H1 (cell line): Measurements from ENCODE around the gene SLC11A1. TPM values are rescaled to one million over a fixed set of nuclear protein-coding genes. Genes with fewer than 3 reads are reported as not detected.

Source experiments
- CTCF ChIA-PET: fragments of 300-600 bp; sonication (Branson Sonifier 250); formaldehyde crosslinking; loops from one replicate; lab custom pipeline; 2021; ENCODE audit not compliant: partially characterized antibody; lab: Charles Lee
- POLR2A ChIA-PET: fragments of 300-600 bp; sonication (Branson Sonifier 250); formaldehyde crosslinking; loops from one replicate; lab custom pipeline; 2021; ENCODE audit warnings: inconsistent platforms; ENCODE audit not compliant: partially characterized antibody; lab: Charles Lee
- DNase-seq, 2 experiments: peaks; one replicate each; pipeline versions ENCODE4 v3.0.0 to v3.0.0-alpha.2; 2010 to 2022; ENCODE audit warnings: low spot score in 2 of 2, low read depth in 1 of 2, mixed read lengths in 1 of 2
- FAIRE-seq: peaks from 2 replicates; lab custom pipeline; 2011; peaks lifted over from hg19 to GRCh38; lab: Jason Lieb, UNC
- H2AFZ ChIP-seq: 2 replicates; pipeline ENCODE4 v1.8.1; 2012; ENCODE audit warnings: low read length, inconsistent platforms
- H2AK5ac ChIP-seq: 2 replicates; pipeline ENCODE4 v1.6.1; 2013; ENCODE audit warnings: low read depth, low read length
- H2BK120ac ChIP-seq: replicated peaks from 2 replicates; pipeline ENCODE3; 2013; ENCODE audit warnings: low read depth, low read length, inconsistent platforms
- H2BK12ac ChIP-seq: 2 replicates; pipeline ENCODE4 v1.6.1; 2013; ENCODE audit warnings: low read depth, low read length
- H2BK15ac ChIP-seq: 2 replicates; pipeline ENCODE4 v1.6.1; 2013; ENCODE audit warnings: low read length
- H2BK20ac ChIP-seq: 2 replicates; pipeline ENCODE4 v1.6.1; 2013; ENCODE audit warnings: low read length
- H2BK5ac ChIP-seq: 2 replicates; pipeline ENCODE4 v1.6.1; 2013; ENCODE audit warnings: low read depth, low read length
- H3K14ac ChIP-seq: 2 replicates; pipeline ENCODE4 v1.6.1; 2013; ENCODE audit warnings: inconsistent platforms; ENCODE audit not compliant: insufficient read length
- H3K18ac ChIP-seq: 2 replicates; pipeline ENCODE4 v1.6.1; 2013; ENCODE audit warnings: low read length; ENCODE audit errors: extremely low read depth
- H3K23ac ChIP-seq: 2 replicates; pipeline ENCODE4 v1.6.1; 2013; ENCODE audit warnings: inconsistent platforms; ENCODE audit not compliant: insufficient read length
- H3K23me2 ChIP-seq: 2 replicates; pipeline ENCODE4 v1.6.1; 2013; ENCODE audit warnings: low read depth, low read length
- H3K27ac ChIP-seq: 2 replicates; pipeline ENCODE4 v1.6.1; 2011; ENCODE audit warnings: low read depth, low read length, inconsistent platforms
- H3K27me3 ChIP-seq, 4 experiments: replicated peaks in 1 of 4; 1 replicate in 1 of 4; 2 replicates in 3 of 4; pipeline versions ENCODE4 v1.6.1 to v1.8.1; 2011 to 2013; ENCODE audit warnings: low read length in 3 of 4, mild to moderate bottlenecking in 3 of 4, inconsistent platforms in 2 of 4, mixed read lengths in 2 of 4, moderate library complexity in 1 of 4; ENCODE audit not compliant: control insufficient read depth in 3 of 4, insufficient read depth in 3 of 4; ENCODE audit errors: extremely low read depth in 1 of 4
- H3K36me3 ChIP-seq, 4 experiments: 2 replicates each; pipeline versions ENCODE4 v1.6.1 to v1.8.1; 2011 to 2013; ENCODE audit warnings: mild to moderate bottlenecking in 4 of 4, low read length in 3 of 4, moderate library complexity in 2 of 4, control low read depth in 1 of 4, inconsistent platforms in 1 of 4; ENCODE audit not compliant: insufficient read depth in 4 of 4, control insufficient read depth in 2 of 4
- H3K4ac ChIP-seq: replicated peaks from 2 replicates; pipeline ENCODE3; 2013; ENCODE audit warnings: low read length, low read depth, mixed read lengths, inconsistent platforms; ENCODE audit not compliant: insufficient read length
- H3K4me1 ChIP-seq, 4 experiments: replicated peaks in 1 of 4; 1 replicate in 1 of 4; 2 replicates in 3 of 4; pipeline versions ENCODE4 v1.6.1 to v1.8.1; 2011 to 2013; ENCODE audit warnings: low read length in 3 of 4, inconsistent platforms in 2 of 4, mixed read lengths in 1 of 4; ENCODE audit not compliant: insufficient read depth in 4 of 4, control insufficient read depth in 3 of 4
- H3K4me2 ChIP-seq, 2 experiments: 2 replicates each; pipeline versions ENCODE4 v1.6.1 to v1.8.1; 2011 to 2013; ENCODE audit warnings: low read depth in 2 of 2, low read length in 2 of 2, control low read depth in 1 of 2, inconsistent platforms in 1 of 2, mild to moderate bottlenecking in 1 of 2; ENCODE audit not compliant: insufficient read depth in 1 of 2
- H3K4me3 ChIP-seq, 4 experiments: fragments of 200-600, 300-600 bp in 1 of 4; sonication (generic), shearing (Covaris generic), sonication (Bioruptor Twin) in 1 of 4; 2 replicates each; pipeline versions ENCODE4 v1.5.1 to v1.8.1; 2011 to 2016; ENCODE audit warnings: low read length in 4 of 4, low read depth in 3 of 4, control low read depth in 2 of 4, inconsistent platforms in 2 of 4, mild to moderate bottlenecking in 2 of 4, mixed read lengths in 1 of 4, moderate library complexity in 1 of 4; ENCODE audit not compliant: insufficient read depth in 2 of 4; ENCODE audit errors: extremely low read depth in 1 of 4
- H3K56ac ChIP-seq: replicated peaks from 2 replicates; pipeline ENCODE3; 2013; ENCODE audit warnings: low read depth, mild to moderate bottlenecking, mixed read lengths, low read length, inconsistent platforms; ENCODE audit not compliant: insufficient read length
- H3K79me1 ChIP-seq: 2 replicates; pipeline ENCODE4 v1.6.1; 2013; ENCODE audit warnings: low read depth, low read length, control low read depth
- H3K79me2 ChIP-seq, 2 experiments: 2 replicates each; pipeline versions ENCODE4 v1.6.1 to v1.8.1; 2012 to 2013; ENCODE audit warnings: low read length in 2 of 2, mild to moderate bottlenecking in 2 of 2, inconsistent platforms in 1 of 2; ENCODE audit not compliant: insufficient read depth in 2 of 2, control insufficient read depth in 1 of 2
- H3K9ac ChIP-seq, 4 experiments: replicated peaks in 1 of 4; 1 replicate in 1 of 4; 2 replicates in 3 of 4; pipeline versions ENCODE4 v1.6.1 to v1.8.1; 2011 to 2013; ENCODE audit warnings: low read depth in 3 of 4, low read length in 3 of 4, control low read depth in 2 of 4, mild to moderate bottlenecking in 2 of 4, moderate library complexity in 2 of 4, inconsistent platforms in 1 of 4; ENCODE audit errors: extremely low read depth in 1 of 4
- H3K9me3 ChIP-seq, 2 experiments: 2 replicates each; pipeline versions ENCODE4 v1.6.1 to v1.8.1; 2012 to 2013; ENCODE audit warnings: mild to moderate bottlenecking in 2 of 2, moderate library complexity in 2 of 2, control low read depth in 1 of 2, inconsistent platforms in 1 of 2, low read depth in 1 of 2, low read length in 1 of 2, mixed read lengths in 1 of 2; ENCODE audit not compliant: insufficient read depth in 2 of 2
- H4K20me1 ChIP-seq, 2 experiments: replicated peaks in 1 of 2; 2 replicates each; pipeline versions ENCODE3 to v1.8.1; 2011 to 2013; ENCODE audit warnings: inconsistent platforms in 2 of 2, low read length in 2 of 2, mild to moderate bottlenecking in 1 of 2; ENCODE audit not compliant: insufficient read depth in 2 of 2, control insufficient read depth in 1 of 2
- H4K5ac ChIP-seq: 2 replicates; pipeline ENCODE4 v1.6.1; 2013; ENCODE audit warnings: low read length, low read depth, mixed read lengths, inconsistent platforms; ENCODE audit not compliant: insufficient read length
- H4K8ac ChIP-seq: 2 replicates; pipeline ENCODE4 v1.8.0; 2013; ENCODE audit warnings: mild to moderate bottlenecking, moderate library complexity, low read length, inconsistent platforms; ENCODE audit not compliant: insufficient read depth; ENCODE audit errors: extremely low read depth
- H4K91ac ChIP-seq: replicated peaks from 2 replicates; pipeline ENCODE3; 2013; ENCODE audit warnings: low read length, mixed read lengths, inconsistent platforms; ENCODE audit not compliant: insufficient read length
- BRCA1 ChIP-seq: IDR thresholded peaks from 2 replicates; pipeline ENCODE4 v1.6.1; 2012; ENCODE audit warnings: low read depth, low read length, improper control_type of control experiment
- EZH2 ChIP-seq: fragments of 200-600 bp; sonication (generic); IDR thresholded peaks from 2 replicates; pipeline ENCODE4 v1.7.1; 2012; ENCODE audit warnings: low read depth, mild to moderate bottlenecking, moderate library complexity, low read length, inconsistent platforms; ENCODE audit not compliant: severe bottlenecking
- SAP30 ChIP-seq: fragments of 300-600 bp; sonication (generic); IDR thresholded peaks from 2 replicates; pipeline ENCODE4 v1.7.1; 2012; ENCODE audit warnings: low read length, moderate library complexity, mild to moderate bottlenecking, inconsistent platforms; ENCODE audit not compliant: insufficient read depth, insufficient replicate concordance
- SIRT6 ChIP-seq: IDR thresholded peaks from one replicate; pipeline ENCODE4 v1.7.1; 2012; ENCODE audit warnings: low read length, inconsistent platforms
- SIX5 ChIP-seq: IDR thresholded peaks from 2 replicates; pipeline ENCODE4 v1.6.1; 2011; ENCODE audit warnings: mild to moderate bottlenecking, low read depth, low read length
- SP1 ChIP-seq: IDR thresholded peaks from 2 replicates; pipeline ENCODE4 v1.6.1; 2011; ENCODE audit warnings: low read depth, low read length
- WGBS, 2 experiments: shearing (Covaris generic) in 1 of 2; methylation state at CpG; one replicate each; pipeline versions ENCODE4 v1.1.6 to v1.1.7; 2013 to 2015; ENCODE audit warnings: low lambda C conversion rate in 2 of 2, mixed read lengths in 2 of 2, inconsistent platforms in 1 of 2, low coverage in 1 of 2, missing lambda C conversion rate in 1 of 2; ENCODE audit not compliant: insufficient replicate concordance in 2 of 2, insufficient coverage in 1 of 2, insufficient read length in 1 of 2; ENCODE audit errors: extremely low coverage in 1 of 2, missing lambda C conversion rate in 1 of 2; 5-methylcytosine and 5-hydroxymethylcytosine counted together
- long read RNA-seq, 2 experiments: library from RNA in 1 of 2; library from capped mRNA in 1 of 2; stranded (forward); transcript quantifications; one replicate each; pipeline ENCODE4 v2.0.0, GENCODE V29; 2021; ENCODE audit warnings: inconsistent platforms in 1 of 2
- polyA minus RNA-seq, 3 experiments: library from RNA; depleted of rRNA, polyadenylated mRNA; stranded (reverse); fragments of >200 nt; gene quantifications; 1 replicate in 2 of 3; 2 replicates in 1 of 3; pipeline ENCODE4 v1.2.3, GENCODE V29; 2011
- polyA plus RNA-seq, 7 experiments: library from polyadenylated mRNA; depleted of rRNA in 3 of 7; stranded (reverse) in 5 of 7; unstranded in 2 of 7; fragments of >200 nt in 5 of 7; fragments of 200-250 nt in 2 of 7; gene quantifications; 1 replicate in 5 of 7; 2 replicates in 1 of 7; 4 replicates in 1 of 7; pipeline versions ENCODE4 v1.2.1 to v1.2.3, GENCODE V29; 2011 to 2013; ENCODE audit warnings: missing spikeins in 2 of 7, mixed read lengths in 2 of 7
- total RNA-seq: library from RNA; stranded (reverse); fragmentation: NEBNext Ultra II Directional; extraction: Animal tissue kit (Norgen Biotek cat#: 25700); gene quantifications from 2 replicates; pipeline ENCODE4 v1.2.1, GENCODE V29; 2021
- TF ChIP-seq, protein P1 (sequence below): IDR thresholded peaks from 2 replicates; pipeline ENCODE4 v1.6.1; 2011; ENCODE audit warnings: low read depth, mild to moderate bottlenecking, low read length; ENCODE audit not compliant: insufficient read depth

Gene SLC11A1, protein sequence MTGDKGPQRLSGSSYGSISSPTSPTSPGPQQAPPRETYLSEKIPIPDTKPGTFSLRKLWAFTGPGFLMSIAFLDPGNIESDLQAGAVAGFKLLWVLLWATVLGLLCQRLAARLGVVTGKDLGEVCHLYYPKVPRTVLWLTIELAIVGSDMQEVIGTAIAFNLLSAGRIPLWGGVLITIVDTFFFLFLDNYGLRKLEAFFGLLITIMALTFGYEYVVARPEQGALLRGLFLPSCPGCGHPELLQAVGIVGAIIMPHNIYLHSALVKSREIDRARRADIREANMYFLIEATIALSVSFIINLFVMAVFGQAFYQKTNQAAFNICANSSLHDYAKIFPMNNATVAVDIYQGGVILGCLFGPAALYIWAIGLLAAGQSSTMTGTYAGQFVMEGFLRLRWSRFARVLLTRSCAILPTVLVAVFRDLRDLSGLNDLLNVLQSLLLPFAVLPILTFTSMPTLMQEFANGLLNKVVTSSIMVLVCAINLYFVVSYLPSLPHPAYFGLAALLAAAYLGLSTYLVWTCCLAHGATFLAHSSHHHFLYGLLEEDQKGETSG
- total RNA-seq: 0.21 and 0.43 TPM in 2 replicates
- polyA plus RNA-seq (2011; rRNA removed): 0.13 and 0.20 TPM in 2 replicates
- 0.05 TPM for polyA plus RNA-seq (2011; cell fraction: cytosol; rRNA removed)
- polyA plus RNA-seq (2011; cell fraction: nucleus; rRNA removed): 0.36 TPM
- 0.07 to 0.27 TPM (median 0.08 TPM) in 3 of 4 replicates, not detected in the other for polyA plus RNA-seq (2012, experiment 1 of 2)
- 0.07 TPM for polyA plus RNA-seq (2012, experiment 2 of 2)
- polyA plus RNA-seq (2013, experiment 1 of 2): 0.12 TPM
- 0.09 TPM for polyA plus RNA-seq (2013, experiment 2 of 2)
- polyA minus RNA-seq (2011; rRNA and poly(A)+ RNA removed): 0.05 TPM in 1 of 2 replicates, not detected in the other
- not detected for polyA minus RNA-seq (2011; cell fraction: cytosol; rRNA and poly(A)+ RNA removed)
- 1.3 TPM for polyA minus RNA-seq (2011; cell fraction: nucleus; rRNA and poly(A)+ RNA removed)
- long read RNA-seq, experiment 1, partial matches to known transcripts: 0 of 1 reads
- long read RNA-seq, experiment 1, other reads (novel, unspliced or antisense): 1 of 1 reads
- long read RNA-seq, experiment 2, partial matches to known transcripts: 0 of 1 reads
- long read RNA-seq, experiment 2, other reads (novel, unspliced or antisense): 1 of 1 reads

DNA sequence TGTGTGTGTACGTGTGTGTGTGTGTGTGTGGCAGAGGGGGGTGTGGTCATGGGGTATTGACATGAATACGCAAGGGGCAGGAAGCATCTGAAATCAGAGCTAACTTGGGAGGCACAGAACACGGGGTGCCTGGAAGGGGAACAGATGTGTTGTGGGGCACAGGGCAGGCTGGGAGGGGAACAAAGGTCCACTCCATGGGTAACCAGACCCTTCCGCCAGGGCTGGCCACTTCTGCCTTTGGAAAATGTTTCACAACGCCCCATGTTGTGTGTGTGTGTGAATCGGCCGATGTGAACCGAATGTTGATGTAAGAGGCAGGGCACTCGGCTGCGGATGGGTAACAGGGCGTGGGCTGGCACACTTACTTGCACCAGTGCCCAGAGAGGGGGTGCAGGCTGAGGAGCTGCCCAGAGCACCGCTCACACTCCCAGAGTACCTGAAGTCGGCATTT lies at the start of gene SLC11A1:
SLC11A1 (plus strand) TSS at position 358 of the 451 bp plus-strand sequence. CDS start 96 bp downstream, outside the sequence.
- FAIRE-seq: no peak
- Histone ChIP-seq H2BK5ac (no peak within 1 kb of the TSS), H3K79me1 (no peaks in the 10 kb centered on the region), H3K9ac (no peak within 1 kb of the TSS), H3K36me3 (no peaks in the 10 kb centered on the region), H3K23me2 (peaks cover 1% of the 10 kb centered on the region; the same call in 1 of the 2 replicates), H2AFZ (0 out of 2 replicates have a peak within 1 kb of the TSS, but pooled peaks have one; percentile 18), H3K4me1 (peaks cover 0 to 2% (median under 1%) of the 10 kb centered on the region in 4 experiments; a peak in 4 of 7 replicates), H3K4ac (no peak within 1 kb of the TSS), H3K27me3 (peaks cover 0 to 10% (median 7%) of the 10 kb centered on the region in 4 experiments; a peak in 5 of 7 replicates), H2BK12ac (no peak within 1 kb of the TSS), H3K4me2 (no peak within 1 kb of the TSS), H3K79me2 (no peaks in the 10 kb centered on the region), H3K14ac (no peak within 1 kb of the TSS), H3K18ac (no peak within 1 kb of the TSS), H2BK20ac (no peak within 1 kb of the TSS), H2BK120ac (no peak within 1 kb of the TSS), H3K23ac (no peak within 1 kb of the TSS), H4K91ac (no peak within 1 kb of the TSS), H2AK5ac (no peak within 1 kb of the TSS), H3K9me3 (no peaks in the 10 kb centered on the region), H3K27ac (no peak within 1 kb of the TSS), H3K56ac (no peak within 1 kb of the TSS), H4K20me1 (no peaks in the 10 kb centered on the region), H2BK15ac (no peak within 1 kb of the TSS), H4K8ac (no peak within 1 kb of the TSS), H4K5ac (no peak within 1 kb of the TSS), H3K4me3 (no peak within 1 kb of the TSS)
- WGBS, 2 experiments: 87% methylated on average over 13 of the region's 13 CpGs; no CpG with 5 or more reads in 1 of the 2 experiments
- DNase-seq: no peak
- POLR2A ChIA-PET: interaction anchor here (1.1 kb wide), 1 partner anchor 12 kb away, joined by 4 read pairs; no protein-coding TSS in a partner anchor
- CTCF ChIA-PET: interaction anchor here (0.7 to 1.4 kb wide), 3 partner anchors 8 to 251 kb away, joined by 3 to 8 read pairs (median 3); no protein-coding TSS in a partner anchor
- TF ChIP-seq SIX5 (no peak), SIRT6 (no peak), SAP30 (no peak), BRCA1 (no peak), SP1 (no peak), EZH2 (no peak)
- TF ChIP-seq, protein P1, sequence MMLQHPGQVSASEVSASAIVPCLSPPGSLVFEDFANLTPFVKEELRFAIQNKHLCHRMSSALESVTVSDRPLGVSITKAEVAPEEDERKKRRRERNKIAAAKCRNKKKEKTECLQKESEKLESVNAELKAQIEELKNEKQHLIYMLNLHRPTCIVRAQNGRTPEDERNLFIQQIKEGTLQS: no peak
